GM08714 (cell line): Measurements from ENCODE around the gene ESM1.
"Not testable (repeated sequence)": the region's sequence is repeated elsewhere in the genome, so short reads cannot be mapped to it uniquely, and the experiment has no call there.

Experiments
- H3K4me3 ChIP-seq: fragments of 200-500 bp; sonication (Bioruptor generic); 2 replicates; pipeline ENCODE4 v1.5.1; 2014; ENCODE audit warnings: mild to moderate bottlenecking, low read length, inconsistent platforms
- ZNF274 ChIP-seq: IDR thresholded peaks from 2 replicates; pipeline ENCODE4 v1.6.1; 2012; ENCODE audit warnings: mild to moderate bottlenecking, low read depth, low read length

Gene ESM1

GRCh38 chr5:54985301-54986268, at the start of gene ESM1:
TSS of gene ESM1 (minus strand) at chr5:54985593. CDS start at chr5:54985517, 76 bp downstream.
- no peak for TF ChIP-seq ZNF274
- no peak within 1 kb of the TSS for H3K4me3 ChIP-seq

- H3K4me3 ChIP-seq = no peak overlapping the region
- no peak for TF ChIP-seq ZNF274
Measured at GRCh38 chr5:55033568-55033967, 48.2 kb upstream of the ESM1 start.

- no peak for TF ChIP-seq ZNF274
- H3K4me3 ChIP-seq = no peak overlapping the region
Measured at GRCh38 chr5:55031492-55031891, 46.1 kb upstream of the ESM1 start.

- no peak overlapping the region for H3K4me3 ChIP-seq
Measured at GRCh38 chr5:55030676-55031369, 45.4 kb upstream of the ESM1 start.

GRCh38 chr5:55030220-55030619, 44.8 kb upstream of the ESM1 start:
- H3K4me3 ChIP-seq = no peak overlapping the region
- no peak for TF ChIP-seq ZNF274

More at GRCh38 chr5:55030676-55031369, 45.4 kb upstream of the ESM1 start:
- TF ChIP-seq ZNF274 = no peak

GRCh38 chr5:55027595-55027994, 42.2 kb upstream of the ESM1 start:
- no peak for TF ChIP-seq ZNF274
- H3K4me3 ChIP-seq = no peak overlapping the region

- no peak for TF ChIP-seq ZNF274
- H3K4me3 ChIP-seq = no peak overlapping the region
Measured at GRCh38 chr5:55022450-55022849, 37.1 kb upstream of the ESM1 start.

- TF ChIP-seq ZNF274 = no peak
Measured at GRCh38 chr5:55021821-55022220, 36.4 kb upstream of the ESM1 start.

GRCh38 chr5:55021410-55021809, 36.0 kb upstream of the ESM1 start:
- H3K4me3 ChIP-seq = no peak overlapping the region
- TF ChIP-seq ZNF274 = no peak

More at GRCh38 chr5:55021821-55022220, 36.4 kb upstream of the ESM1 start:
- no peak overlapping the region for H3K4me3 ChIP-seq

GRCh38 chr5:55010149-55010548, 24.8 kb upstream of the ESM1 start:
- not testable (repeated sequence) for H3K4me3 ChIP-seq

GRCh38 chr5:55004729-55005128, 19.3 kb upstream of the ESM1 start:
- H3K4me3 ChIP-seq = no peak overlapping the region
- TF ChIP-seq ZNF274 = no peak

- H3K4me3 ChIP-seq = no peak overlapping the region
- TF ChIP-seq ZNF274 = no peak
Measured at GRCh38 chr5:55003432-55004065, 18.2 kb upstream of the ESM1 start.

GRCh38 chr5:55002166-55002565, 16.8 kb upstream of the ESM1 start:
- H3K4me3 ChIP-seq = not testable (repeated sequence)

GRCh38 chr5:54997081-54997480, 11.7 kb upstream of the ESM1 start:
- H3K4me3 ChIP-seq = no peak overlapping the region
- no peak for TF ChIP-seq ZNF274

- no peak overlapping the region for H3K4me3 ChIP-seq
- TF ChIP-seq ZNF274 = no peak
Measured at GRCh38 chr5:54996466-54996865, 11.1 kb upstream of the ESM1 start.

- no peak for TF ChIP-seq ZNF274
- no peak overlapping the region for H3K4me3 ChIP-seq
Measured at GRCh38 chr5:54995168-54995567, 9.8 kb upstream of the ESM1 start.
